Medulla oblongata (tissue), 1 donor: Measurements from ENCODE around the gene STING1.
A peak's percentile ranks its signal among the peaks of the same experiment; 100 is the strongest.

Source experiments
- DNase-seq: peaks from one replicate; pipeline ENCODE4 v3.0.0-alpha.2; 2015; ENCODE audit errors: extremely low spot score

The STING1 gene

GRCh38 chr5:139439013-139439903 lies 43.3 kb downstream of the STING1 start, which contains the start of gene DNAJC18:
Gene DNAJC18 (minus strand): TSS chr5:139439525. CDS start chr5:139439445, 80 bp downstream.
- DNase-seq: peak; percentile 98

GRCh38 chr5:139438707-139439012 lies 43.9 kb downstream of the STING1 start:
- no peak for DNase-seq

- no peak for DNase-seq
These were observed 46.9 kb downstream of the STING1 start for GRCh38 chr5:139435676-139436075.

- DNase-seq: no peak
These were observed 50.9 kb downstream of the STING1 start for GRCh38 chr5:139431706-139432105.

GRCh38 chr5:139430015-139430414 lies 52.5 kb downstream of the STING1 start:
- DNase-seq: no peak

GRCh38 chr5:139426203-139426885 lies 56.2 kb downstream of the STING1 start:
- DNase-seq: no peak
